T follicular helper cell (primary cell): Measurements from ENCODE around the gene C12orf42.

Source experiments
- DNase-seq: peaks from one replicate; pipeline ENCODE4 v3.0.0-alpha.2; 2020; ENCODE audit warnings: low read depth

Gene C12orf42

DNA sequence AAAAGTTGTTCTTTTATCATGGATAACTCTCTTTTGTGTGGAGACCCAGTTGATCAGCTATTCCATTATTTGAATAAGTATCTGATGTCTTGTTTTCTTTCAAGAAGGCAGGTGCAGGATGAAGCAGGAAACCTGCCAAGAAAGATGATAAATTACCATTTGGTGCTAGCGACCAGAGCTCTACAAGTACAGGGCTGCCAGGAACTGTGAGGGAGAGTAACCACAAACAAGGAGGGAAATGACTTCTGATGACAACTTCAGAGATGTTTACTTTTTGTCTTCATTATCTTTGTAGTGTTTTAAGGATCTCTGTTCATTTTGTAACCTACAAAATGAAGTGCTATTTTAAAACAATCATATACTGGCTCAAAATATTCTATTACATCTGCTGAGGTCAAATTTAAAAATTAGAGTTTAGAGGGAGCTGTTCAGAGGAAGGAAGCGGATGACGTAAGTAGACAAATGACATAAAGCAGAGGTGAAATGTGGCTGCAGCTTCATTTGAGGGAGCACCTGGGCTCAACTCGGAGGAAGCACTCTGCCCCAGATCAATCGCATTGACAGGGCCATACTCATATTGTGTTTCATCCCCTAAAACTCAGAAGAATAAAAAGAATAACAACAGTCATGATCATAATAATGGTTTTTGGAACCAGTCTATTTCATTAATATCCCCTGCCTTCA, 226.8 kb downstream of the C12orf42 start:
- no peak for DNase-seq

DNA sequence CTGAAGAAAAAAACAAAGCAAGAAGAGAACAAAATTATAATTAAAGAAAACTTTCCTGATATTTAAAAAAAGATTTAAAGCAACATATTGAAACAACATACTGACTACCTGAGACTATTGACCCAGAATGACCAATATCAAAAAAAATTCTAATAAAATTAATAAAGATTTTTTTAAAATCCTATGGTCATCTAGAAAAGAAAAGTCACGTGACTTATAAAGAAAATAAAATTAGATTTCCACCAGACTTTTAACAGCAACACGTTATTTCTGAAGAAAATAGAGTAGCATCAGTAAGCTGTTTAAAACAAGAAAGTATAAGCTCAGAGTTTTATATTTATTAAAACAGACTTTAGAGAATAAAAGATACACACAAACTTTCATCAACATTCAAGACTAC, 238.0 kb downstream of the C12orf42 start:
- DNase-seq, result no peak
